Superior temporal gyrus (tissue), 1 donor: ENCODE measurements around the gene POLD2.

Source experiments
- DNase-seq: peaks from one replicate; pipeline ENCODE4 v3.0.0-alpha.2; 2016; ENCODE audit errors: extremely low spot score

POLD2 gene

GRCh38 chr7:44102846-44103565, 20.3 kb downstream of the POLD2 start:
- DNase-seq, result no peak

- DNase-seq, result no peak
Measured at GRCh38 chr7:44101966-44102845, 21.1 kb downstream of the POLD2 start.

GRCh38 chr7:44101303-44101965, 21.9 kb downstream of the POLD2 start:
- DNase-seq, result no peak

- DNase-seq, result no peak
Measured at GRCh38 chr7:44100458-44101302, 22.7 kb downstream of the POLD2 start.

GRCh38 chr7:44099669-44100068, 23.7 kb downstream of the POLD2 start:
- DNase-seq, result no peak

- no peak for DNase-seq
Measured at GRCh38 chr7:44098092-44099068, 25.0 kb downstream of the POLD2 start.

GRCh38 chr7:44097064-44097932, 26.1 kb downstream of the POLD2 start:
- no peak for DNase-seq

GRCh38 chr7:44096326-44096881, 26.9 kb downstream of the POLD2 start:
- DNase-seq, result no peak

- DNase-seq, result no peak
Measured at GRCh38 chr7:44095781-44096180, 27.6 kb downstream of the POLD2 start.

- DNase-seq, result no peak
Measured at GRCh38 chr7:44094883-44095592, 28.3 kb downstream of the POLD2 start.

GRCh38 chr7:44094365-44094764, 29.0 kb downstream of the POLD2 start:
- DNase-seq, result no peak

- no peak for DNase-seq
Measured at GRCh38 chr7:44093102-44093641, 30.2 kb downstream of the POLD2 start.

- no peak for DNase-seq
Measured at GRCh38 chr7:44087911-44088838, 35.2 kb downstream of the POLD2 start.

GRCh38 chr7:44086627-44087026, 36.7 kb downstream of the POLD2 start:
- no peak for DNase-seq

GRCh38 chr7:44085546-44085945, 37.8 kb downstream of the POLD2 start:
- DNase-seq, result no peak

GRCh38 chr7:44084701-44085100, 38.6 kb downstream of the POLD2 start:
- DNase-seq, result no peak

GRCh38 chr7:44083796-44084195, 39.6 kb downstream of the POLD2 start:
- DNase-seq, result no peak
